ENCODE measurements around the gene AMPD2.

AMPD2 gene

DNA sequence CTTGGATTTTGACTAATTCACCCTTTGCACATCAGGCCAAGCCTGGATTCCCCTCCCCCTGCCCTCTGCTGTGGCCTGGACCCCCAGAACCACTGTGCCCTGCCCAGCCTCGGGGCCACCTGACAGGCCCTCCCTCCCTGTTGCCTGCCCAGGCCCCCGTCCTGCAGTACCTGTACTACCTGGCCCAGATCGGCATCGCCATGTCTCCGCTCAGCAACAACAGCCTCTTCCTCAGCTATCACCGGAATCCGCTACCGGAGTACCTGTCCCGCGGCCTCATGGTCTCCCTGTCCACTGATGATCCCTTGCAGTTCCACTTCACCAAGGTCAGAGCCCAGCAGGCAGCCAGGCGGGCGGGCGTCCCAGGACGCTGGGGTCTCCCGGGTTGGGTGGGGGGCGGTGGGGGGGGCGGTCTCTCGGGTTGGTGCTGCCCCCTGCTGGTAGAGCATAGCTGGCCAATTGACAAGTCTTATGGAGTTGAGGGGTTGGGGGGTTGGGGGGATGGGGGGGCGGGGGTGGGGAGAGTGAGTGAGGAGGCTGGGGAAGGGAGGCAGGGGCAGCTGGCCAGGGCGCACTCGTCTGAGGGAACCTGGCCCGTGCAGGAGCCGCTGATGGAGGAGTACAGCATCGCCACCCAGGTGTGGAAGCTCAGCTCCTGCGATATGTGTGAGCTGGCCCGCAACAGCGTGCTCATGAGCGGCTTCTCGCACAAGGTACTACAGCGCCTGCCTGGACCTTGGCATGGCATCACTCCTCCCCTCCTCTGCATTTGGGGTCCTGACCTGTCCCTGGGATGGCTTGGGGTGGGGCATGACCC is 10.7 kb downstream of the AMPD2 start:
- no peak for DNase-seq (ENCODE audit: extremely low read depth in 1 of 2, low read depth in 1 of 2)

DNA sequence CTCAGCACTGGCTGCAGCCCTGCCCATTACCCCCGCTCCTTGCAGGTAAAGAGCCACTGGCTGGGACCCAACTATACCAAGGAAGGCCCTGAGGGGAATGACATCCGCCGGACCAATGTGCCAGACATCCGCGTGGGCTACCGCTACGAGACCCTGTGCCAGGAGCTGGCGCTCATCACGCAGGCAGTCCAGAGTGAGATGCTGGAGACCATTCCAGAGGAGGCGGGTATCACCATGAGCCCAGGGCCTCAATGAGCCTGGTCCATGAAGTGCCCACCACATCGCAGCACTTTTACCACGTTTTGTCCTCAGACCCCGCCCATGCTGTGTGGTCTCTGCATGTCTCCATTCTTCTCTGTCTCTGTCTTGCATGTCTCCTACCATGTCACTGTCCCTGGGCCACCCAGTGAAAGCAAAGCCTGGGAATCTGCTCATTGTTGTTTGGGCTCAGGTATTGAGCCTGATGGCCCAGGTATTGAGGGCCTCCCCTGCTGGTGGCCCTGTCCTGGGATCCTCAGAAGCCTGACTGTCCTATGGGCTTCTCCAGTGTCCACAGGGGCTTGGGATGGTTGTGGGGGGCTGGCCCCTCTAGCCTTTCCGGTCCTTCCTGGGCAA is 11.4 kb downstream of the AMPD2 start:
- no peak for DNase-seq (ENCODE audit: extremely low read depth in 1 of 2, low read depth in 1 of 2)

DNA sequence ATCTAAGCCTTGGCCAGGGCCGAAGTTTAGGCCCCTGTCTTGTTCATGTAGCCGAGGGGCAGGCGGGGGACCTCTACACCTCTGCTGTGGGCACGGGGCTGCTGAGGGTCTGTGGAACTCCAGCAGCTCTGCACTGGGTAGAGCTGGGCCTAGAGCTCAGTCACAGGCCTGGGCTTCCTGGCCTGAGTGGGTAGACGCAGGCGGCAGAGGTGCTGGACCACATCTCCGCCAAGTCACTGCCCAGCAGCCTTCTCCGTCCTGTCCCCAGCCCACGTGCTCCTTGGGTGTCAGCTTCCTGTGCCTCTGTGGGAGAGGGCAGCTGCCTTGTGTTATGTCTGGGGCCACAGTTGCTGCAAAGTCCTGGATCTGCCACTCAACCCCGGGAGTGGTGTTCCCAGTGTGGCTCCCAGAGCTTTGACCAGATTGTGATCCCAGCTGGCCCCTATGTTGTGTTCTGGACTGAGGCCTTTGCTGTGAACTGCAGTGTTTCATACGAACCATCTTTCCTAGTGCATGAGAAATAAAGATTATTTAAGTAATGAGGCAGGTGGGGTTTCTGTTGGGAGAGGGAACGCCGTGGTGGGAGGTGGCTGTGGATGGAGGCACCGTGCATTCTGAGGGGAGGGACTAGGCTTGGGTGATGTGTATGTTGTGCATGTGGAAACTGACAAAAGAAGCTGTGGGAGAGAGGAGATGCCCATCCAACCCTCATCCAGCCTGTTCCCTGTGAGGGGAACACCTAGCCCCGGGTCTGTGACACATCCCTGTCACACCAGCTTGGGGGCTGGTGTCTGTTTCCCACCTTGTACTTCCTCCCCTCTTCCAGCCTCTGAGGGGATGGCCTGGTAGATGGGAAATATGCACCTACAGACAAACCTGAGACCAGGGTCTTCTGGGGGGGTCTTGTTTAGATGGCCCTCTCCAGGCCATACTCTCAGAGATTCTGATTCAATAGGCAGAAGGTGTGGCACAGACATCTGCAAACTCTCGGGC is 12.2 kb downstream of the AMPD2 start:
- no peak for DNase-seq (ENCODE audit: extremely low read depth in 1 of 2, low read depth in 1 of 2)

DNA sequence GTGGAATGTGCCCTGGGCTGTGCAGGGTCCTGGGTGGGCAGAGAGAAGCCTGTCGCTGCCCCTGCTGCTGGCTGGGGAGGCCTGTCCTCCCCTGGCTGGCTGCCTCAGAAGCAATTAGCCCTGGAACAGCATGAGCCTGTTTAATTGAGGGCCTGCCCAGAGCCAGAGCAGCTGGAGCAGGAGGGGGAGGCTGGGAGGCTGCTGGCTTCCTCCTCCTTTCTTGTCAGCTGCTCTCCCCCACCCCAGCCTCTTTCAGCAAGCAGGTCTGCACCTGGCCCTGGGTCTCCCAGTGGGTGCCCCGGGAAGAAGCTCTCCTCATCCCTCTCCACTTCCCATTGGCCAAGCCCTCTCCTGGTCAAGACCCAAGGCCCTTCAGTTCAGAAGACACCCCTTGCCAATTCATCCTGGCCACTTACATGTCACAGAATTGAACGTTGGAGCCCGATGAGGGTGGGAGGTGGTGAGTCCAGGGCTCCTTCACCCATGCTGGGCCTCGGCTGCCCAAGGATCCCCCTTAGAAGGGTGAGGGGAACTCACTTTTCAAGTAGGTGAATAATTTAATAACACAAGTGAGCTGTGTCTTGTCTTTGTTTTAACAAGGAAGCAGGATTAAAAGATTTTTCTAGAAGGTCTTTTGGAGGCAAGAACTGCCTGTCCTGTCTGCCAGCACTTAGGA is 13.2 kb downstream of the AMPD2 start:
- DNase-seq (ENCODE audit: extremely low read depth in 1 of 2, low read depth in 1 of 2), result no peak

DNA sequence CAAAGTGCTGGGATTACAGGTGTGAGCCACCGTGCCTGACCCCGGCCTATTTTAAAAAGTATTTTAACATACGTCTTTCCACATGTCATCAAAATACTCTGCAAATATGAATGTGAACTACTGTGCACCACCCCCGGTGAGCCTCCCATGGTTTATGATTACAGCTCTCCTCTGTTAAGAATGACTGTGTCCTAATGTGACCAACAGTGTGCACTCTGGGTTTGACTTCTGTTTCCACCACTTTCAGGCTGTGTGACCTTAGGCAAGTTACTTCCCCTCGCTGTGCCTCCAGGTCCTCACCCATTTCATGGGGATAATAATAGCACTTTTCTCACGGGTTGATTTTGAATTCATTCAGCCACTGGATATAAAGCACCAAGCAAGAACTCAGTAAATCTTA is 14.7 kb downstream of the AMPD2 start:
- DNase-seq (ENCODE audit: extremely low read depth in 1 of 2, low read depth in 1 of 2), result no peak

DNA sequence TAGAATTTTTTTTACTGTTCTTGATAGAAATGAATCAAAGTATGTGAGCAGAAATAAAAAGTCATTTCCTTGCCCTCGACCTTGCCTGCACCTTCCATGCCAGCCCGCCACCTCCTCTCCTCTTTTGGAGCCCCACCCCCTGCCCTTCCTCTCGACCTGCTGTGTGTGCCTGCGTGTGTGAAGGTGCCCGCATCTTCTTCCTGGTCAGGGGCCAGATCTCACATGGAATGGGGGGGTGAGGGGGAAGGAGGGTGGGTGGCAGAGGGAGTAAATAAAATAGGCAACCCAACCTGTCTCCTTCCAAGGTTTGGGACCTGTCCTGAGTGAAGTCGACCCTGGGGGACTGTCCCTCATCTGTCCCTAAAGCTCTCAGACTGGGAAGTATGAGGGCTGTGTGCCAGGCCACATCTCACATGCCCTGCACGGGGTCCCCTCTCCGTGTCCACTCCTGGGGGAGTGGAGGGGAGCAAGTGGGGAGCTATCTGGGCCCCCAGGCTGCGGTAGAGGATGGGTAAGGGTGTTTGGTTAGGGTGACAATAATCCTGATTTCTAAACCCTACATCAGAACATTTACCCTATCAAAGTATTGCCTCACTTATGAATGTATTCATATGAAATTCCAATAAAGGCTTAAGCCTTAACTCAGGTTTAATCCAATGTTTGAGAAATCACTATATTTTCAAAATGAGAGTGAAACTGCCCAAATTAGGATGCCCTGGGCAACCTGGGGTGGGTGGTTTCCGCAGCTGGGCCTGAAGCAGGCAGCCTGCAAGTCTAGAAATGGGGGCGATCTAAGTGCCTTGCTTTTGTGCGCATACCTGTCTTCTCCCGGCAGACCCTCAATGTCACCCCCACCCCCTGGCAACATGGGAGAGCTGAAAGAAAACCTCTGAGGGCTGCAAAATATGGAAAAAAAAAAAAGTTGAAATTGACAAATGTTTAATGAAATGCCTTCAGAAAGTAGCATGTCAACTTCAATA is 15.4 kb downstream of the AMPD2 start:
- DNase-seq (ENCODE audit: extremely low read depth in 1 of 2, low read depth in 1 of 2), result no peak

DNA sequence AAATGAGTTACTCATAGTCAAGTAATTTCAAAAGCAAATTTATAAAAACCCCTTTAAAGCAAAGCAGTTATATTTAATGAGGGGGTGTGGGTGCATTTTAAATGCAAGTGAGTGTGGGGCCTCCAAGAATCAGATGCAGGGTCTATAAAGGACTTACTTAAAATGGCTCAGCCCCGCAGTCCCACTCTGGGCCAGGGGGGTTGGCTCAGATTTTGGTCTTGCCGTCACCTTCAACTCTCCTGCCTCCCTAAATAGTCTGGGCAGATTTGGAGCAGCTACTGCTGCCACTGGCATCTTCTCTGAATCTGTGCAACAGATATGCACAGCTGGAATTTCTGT is 16.2 kb downstream of the AMPD2 start:
- DNase-seq (ENCODE audit: extremely low read depth in 1 of 2, low read depth in 1 of 2), result no peak

DNA sequence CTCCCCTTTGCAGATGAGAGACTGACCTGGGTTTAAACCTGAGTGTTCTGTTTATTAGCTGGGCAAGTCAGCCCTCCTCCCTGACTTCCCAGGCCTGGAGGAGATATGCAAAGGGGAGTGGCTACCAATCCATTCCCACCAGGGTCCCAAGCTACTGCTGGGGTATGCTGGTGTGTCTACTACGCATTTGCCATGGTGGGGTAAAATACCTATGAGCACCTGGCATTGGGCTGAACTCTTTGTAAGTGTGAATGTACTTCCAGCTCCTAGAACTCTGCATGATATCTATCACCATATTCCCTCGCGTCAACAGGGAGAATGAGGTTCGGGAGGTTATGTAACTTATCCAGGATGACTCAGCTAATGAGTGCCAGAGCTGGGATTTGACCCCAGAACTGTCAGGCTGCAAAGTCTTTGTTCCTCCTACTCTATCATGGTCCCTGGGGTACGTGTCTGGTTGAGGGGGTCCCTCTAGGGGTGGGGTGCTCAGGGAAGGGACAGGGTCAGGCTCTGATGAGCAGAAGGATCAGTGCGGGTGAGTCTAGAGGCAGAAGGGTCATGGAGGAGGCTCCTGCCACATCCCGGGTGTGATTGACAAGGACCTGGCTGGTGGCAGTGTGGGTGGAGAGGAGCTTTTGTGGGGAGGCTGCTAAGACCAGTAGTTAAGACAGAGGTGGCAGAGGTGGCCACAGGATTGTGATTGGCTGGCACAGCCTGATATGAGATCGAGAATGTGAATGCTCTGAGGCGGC is 16.7 kb downstream of the AMPD2 start:
- DNase-seq (ENCODE audit: extremely low read depth in 1 of 2, low read depth in 1 of 2), result no peak

DNA sequence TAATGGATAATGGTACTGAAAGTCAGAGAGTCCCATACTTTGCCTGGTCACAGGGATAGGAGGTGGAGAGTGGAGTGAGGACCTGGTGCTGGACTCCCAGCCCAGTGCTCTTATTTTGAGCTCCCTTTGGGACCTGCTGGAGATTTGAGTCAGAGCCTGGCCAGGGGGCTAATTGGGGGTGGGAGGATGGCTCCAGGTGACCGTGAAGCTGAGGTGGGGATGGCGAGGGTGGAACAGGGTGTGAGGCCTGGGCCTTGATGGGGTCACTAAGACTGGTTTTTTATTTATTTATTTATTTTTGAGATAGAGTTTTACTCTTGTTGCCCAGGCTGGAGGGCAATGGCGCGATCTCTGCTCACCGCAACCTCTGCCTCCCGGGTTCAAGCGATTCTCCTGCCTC is 17.8 kb downstream of the AMPD2 start:
- no peak for DNase-seq (ENCODE audit: extremely low read depth in 1 of 2, low read depth in 1 of 2)

DNA sequence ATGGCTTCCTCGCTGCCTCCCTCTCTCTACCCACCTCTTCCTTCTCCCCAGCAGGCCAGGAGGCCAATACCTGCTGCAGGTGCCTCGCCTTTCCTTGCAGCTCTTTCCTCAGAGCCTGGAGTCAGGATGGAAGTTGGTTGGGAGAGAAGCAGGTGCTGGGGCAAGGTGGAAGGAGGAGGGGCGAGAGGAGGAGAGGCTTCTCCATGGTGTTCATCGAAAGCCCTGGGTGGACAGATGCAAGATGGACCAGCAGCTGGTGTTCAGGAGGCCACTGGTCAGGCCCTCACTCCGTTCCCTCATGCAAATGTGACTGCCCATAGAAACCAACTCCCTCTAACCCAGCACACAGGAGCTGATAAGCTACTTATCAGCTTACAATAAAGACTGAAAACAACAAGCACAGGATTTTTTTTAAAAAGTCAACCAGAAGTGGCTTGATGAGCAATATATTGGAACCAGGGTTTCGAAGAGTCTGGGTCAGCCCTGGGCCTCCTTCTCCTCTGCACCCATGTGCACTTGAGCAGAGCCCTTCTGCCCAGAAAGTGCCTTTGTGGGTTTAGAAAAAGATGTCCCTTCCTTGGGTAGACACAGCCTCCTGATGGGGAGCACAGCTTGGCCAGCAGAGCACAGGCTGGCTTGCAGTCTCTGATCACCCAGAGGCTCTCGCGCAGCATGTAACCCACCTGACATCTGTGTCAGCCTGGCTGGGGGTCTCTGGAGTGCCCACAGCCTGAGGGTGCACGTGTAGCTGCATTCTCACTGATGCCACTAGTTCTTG is 19.6 kb downstream of the AMPD2 start:
- DNase-seq (ENCODE audit: extremely low read depth in 1 of 2, low read depth in 1 of 2), result no peak

DNA sequence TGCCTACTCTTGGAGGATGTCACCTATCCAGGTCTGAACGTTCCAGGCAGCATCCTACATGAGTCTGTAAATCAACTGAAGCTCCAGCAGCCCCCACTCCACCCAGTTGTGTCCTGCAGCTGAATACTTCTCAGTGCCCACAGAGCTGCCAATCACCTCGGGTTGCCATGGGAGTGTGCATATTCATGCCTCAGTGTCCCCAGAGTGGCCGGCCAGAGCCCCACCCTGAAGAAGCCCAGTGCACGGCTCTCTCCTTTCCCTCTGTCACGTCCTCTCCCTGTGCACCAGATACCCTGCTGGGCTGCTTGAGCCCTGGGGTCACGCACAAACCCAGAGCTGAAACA is 20.2 kb downstream of the AMPD2 start:
- DNase-seq (ENCODE audit: extremely low read depth in 1 of 2, low read depth in 1 of 2), result no peak

DNA sequence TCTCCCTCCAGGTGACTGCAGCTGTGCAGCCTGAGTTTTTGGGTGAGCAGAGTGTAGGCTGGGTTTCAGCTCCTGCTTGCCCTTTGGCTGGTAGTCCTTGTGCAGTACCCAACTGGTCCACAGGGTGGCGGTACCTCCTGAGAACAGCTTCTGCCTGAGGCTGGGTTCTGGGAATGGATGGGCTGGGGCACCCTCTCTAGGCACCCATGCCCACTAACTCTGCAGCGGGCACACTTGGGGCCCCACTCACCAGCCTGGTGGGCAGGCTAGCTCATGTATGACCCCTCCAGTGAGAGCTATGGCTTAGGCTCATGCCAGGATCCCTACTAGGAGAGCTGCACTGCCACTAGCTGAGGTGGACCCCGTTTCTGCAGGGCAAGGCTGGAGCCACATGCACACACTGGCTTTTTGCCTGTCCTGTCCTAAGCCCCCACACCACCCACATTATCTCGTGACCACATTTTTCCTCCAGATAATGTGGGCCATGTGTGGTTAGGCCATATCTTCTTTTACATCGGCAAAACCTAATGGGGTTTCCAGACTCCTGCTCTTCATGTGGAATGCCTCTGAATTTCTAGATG is 20.7 kb downstream of the AMPD2 start:
- DNase-seq (ENCODE audit: extremely low read depth in 1 of 2, low read depth in 1 of 2), result peak; percentile 59 to 81

DNA sequence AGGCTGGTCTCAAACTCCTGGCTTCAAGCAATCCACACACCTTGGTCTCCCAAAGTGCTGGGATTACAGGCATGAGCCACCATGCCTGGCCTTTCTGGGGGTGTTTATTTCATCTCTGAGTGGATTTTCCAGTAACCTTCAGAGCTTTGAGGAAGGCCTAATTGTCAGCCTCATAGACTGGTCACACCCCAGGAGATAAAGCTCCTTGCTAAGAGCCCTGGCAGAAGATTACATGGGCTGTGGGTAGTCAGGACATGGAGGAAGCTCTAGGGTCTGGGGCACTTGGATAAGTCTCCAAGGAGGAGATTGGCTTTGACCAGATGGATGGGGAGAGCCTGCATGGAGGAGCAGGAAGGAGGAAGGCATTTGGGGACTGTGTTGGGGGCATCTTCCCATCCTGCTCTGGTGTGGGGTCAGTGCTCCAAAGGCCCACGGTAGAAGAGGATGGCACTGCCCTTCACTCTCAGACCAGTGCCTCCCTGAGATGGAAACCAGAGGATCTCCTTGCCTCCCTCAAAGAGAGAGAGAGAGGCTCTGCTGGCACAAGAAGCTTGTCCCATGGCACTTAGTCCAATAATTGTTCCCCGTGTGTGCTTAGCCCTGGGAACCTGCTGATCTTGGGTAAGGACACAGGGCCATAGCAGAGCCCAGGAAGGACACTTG is 21.6 kb downstream of the AMPD2 start:
- DNase-seq (ENCODE audit: extremely low read depth in 1 of 2, low read depth in 1 of 2), result no peak

DNA sequence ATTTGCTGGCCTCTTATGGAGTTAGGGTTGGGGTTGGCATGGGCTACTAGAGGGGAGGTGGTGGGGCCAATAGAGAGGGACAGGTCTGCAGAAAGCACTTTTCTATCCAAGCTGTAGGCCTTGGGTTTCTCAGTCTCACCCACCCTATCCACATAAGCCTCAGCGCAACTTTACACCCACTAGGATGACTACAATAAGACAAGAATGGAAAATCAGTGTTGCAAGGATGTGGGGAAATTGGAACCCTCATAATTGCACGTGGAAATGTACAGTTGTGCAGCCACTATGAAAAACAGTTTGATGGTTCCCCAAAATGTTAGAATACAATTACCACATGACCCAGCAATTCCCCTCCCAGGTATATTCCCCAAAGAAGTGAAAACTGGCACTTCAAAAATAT is 22.2 kb downstream of the AMPD2 start:
- no peak for DNase-seq (ENCODE audit: extremely low read depth in 1 of 2, low read depth in 1 of 2)

DNA sequence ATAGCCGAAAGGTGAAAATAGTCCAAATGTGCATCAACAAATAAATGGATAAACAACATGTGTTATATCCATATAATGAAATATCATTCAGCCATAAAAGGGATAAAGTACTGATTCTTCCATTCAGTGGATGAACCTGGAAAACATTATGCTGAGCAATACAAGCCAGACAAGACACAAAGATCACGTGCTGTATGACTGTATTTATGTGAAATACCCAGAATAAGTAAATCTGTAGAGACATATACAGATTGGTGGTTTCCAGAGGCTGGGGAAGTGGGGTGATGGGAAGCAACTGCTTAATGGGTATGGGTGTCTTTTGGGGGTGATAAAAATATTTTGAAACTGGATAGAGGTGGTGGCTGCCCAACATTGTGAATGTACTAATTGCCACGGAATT is 23.0 kb downstream of the AMPD2 start:
- DNase-seq (ENCODE audit: extremely low read depth in 1 of 2, low read depth in 1 of 2), result no peak

DNA sequence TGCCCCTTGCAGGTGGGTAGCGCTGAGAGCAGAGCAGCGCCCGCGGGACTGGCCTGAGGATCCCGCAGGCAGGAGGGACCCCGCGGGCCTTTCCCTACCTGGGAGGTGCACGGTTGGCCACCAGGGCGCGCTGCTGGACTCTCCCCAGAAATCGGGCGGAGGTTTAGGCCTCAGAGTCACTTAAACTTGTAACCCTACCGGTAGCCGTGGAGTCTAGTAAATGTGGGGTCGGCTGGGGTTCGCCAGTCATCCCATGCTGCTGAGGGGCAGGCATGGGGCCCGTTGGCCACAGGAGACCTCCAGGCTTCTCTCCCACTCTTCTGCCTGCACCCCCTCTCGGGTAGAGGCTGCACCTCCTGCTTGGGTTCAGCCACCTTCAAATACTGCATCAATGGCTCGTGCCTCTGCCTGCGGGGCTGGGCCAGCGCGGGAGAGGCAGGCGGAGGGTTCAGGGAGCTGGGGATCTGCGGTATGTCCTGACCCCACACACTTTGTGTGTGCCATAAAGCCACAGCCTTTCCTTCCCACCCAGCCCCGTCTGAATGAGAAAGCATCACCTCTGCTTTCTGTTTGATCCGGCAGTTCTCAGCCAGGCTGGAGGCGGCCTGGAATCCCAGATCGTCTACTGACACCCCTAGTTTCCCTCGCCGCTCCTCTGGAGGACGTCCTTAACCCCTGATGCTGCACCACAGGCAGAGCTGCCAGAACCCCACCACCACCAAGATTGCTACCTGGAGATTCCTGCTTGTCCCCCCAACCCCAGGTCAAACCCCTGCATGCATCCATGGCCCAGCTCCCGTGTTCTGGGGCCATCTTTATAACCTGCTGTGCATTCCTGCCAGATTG is 24.0 kb downstream of the AMPD2 start:
- DNase-seq (ENCODE audit: extremely low read depth in 1 of 2, low read depth in 1 of 2), result peak; percentile 71 to 77

DNA sequence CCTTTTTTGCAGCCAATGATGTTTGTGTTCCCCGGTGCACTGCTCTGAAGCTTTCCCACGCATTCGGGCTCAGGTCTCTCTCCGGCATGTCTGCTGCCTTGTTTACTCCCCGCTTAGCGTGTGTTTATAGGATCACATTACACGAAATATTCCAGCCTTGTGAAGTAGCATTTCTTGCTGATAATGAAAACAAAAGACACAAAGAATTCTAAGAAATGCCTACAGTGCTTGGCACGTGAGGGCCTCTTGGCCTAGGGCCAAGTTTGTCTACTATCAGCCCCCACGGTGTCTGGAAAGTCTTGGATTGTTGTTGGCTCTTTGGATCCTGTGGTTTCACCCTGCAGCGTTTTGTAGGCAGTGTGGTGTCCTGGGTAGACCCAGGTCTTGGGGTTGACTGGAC is 25.0 kb downstream of the AMPD2 start:
- no peak for DNase-seq (ENCODE audit: extremely low read depth in 1 of 2, low read depth in 1 of 2)

Data from stimulated activated CD8-positive, alpha-beta memory T cell treated with anti-CD3 and anti-CD28 coated beads, Interleukin-7, amount 100 ng/mL, for 48 hours (primary cell).